ENCODE data around the gene GPRIN3.

Gene GPRIN3

DNA sequence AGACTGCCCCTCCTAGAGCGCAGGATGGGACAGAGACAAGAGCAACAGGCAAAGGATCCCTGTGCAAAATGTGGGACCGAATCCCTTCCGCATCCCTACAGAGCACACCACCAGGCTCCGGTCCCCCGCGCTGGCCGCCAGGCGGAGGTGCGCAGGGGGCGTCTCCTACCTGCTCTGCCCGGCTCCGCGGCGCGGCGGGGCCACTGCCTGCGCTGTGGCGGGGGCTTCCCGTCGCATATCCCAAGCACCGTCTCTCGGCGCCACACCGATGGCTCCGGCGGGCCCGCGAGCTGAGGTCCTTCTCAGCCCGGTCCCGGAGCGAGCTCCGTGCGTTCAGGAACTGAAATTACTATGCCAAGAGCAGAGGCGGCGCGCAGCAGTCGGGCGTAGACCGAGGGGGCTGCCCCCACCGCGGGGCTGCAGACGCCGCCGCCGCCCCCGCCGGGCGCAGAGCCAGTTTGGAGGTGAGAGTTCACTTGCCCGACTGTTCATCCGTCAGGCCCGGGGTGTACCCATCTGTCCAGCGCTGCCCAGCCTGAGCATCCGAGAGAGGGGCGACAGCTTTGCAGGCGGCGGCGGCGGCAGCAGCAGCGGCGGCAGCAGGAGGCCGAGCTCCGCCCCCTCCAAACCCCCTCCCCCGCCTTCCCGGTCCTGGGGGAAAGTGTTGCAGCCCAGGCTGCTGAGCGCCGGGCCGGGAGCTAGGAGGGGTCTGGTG lies at the start of gene GPRIN3:
GPRIN3 (minus strand) TSS at position 355 of the 715 bp plus-strand sequence. CDS start 57,690 bp downstream, outside the sequence.
- peak; percentile 63 to 67 for DNase-seq

- DNase-seq: no peak
These were observed 49.7 kb upstream of the GPRIN3 start for GRCh38 chr4:89357340-89357739.

DNA sequence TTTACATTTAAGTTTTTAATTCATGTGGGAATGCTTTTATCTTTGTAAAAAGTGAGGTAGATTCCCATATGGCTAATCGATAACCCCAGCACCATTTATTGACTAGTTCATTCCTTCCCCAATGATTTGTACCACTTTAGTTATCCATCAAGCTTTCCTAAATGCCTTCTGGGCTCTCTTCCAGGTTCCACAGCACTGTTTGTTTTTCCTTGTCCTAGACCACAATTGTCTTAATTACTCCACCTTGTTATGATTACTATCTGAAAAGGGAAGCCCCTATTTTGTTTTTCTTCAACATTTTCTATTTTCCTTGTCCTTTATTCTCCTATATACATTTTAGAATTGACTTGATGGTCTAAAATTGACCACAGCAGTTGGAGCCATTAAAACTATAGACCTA lies 48.5 kb upstream of the GPRIN3 start:
- DNase-seq: no peak

DNA sequence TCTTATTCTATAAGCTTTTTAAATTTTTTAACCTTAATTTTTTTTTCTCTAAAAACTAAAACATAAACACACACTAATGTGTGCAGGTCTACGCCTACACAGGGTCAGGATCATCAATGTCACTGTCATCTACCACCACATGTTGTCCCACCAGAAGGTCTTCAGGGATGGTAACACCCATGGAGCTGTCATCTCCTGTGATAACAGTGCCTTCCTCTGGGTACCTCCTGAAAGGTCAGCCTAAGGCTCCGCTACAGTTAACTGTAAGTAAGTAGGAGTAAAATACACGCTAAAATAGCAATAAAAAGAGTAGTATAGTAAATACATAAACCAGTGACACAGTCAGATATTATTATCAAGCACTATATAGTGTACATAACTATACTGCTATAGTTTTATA lies 45.9 kb upstream of the GPRIN3 start:
- peak in 1 of 2 donors; percentile 23 for DNase-seq

GRCh38 chr4:89352541-89352940 lies 44.9 kb upstream of the GPRIN3 start:
- DNase-seq: no peak

DNA sequence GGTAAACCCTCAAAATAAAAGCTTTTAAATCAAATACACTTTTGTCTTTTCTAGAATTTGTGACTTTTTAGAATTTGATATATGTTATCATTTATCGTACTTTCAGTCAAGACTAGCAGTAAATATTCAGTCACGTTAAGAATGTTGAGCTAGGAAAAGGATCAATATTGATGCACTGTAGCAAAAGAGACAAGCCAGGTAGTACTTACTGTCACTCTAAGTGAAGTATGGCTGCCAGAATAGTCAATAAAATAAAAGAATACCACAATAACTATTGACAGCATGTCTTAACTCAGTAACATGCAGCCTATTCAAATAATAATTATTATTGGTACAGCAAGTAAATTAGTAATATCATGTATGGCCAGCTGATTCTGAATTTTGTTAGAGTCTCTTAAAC lies 43.6 kb upstream of the GPRIN3 start:
- DNase-seq: no peak

DNA sequence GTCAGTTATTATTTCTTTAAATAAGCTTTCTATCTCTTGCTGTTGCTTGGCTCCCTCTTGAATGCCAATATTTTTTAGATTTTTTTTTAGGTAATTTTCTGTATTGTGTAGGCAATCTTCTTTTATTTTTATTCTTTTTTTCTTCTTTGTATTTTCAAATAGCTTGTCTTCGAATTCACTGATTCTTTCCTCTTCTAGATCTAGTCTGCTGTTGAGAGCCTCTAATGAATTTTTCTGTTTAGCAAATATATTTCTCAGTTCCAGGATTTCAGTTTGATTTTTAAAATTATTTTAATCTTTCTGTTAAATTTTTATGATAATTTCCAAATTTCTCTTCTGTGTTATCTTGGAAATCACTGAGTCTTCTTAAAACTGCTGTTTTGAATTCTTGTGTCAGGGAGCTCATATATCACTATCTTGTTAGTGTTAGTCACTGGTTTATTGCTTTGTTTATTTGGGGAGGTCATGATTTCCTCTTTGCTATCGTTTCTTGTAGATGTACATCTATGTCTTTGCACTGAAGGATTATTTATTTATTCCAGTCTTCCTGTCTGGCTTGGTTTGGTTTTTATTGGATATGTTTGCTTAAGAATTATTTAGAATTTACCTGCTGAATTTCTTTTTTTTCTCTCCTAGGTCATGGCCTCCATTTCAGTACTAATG lies 39.9 kb upstream of the GPRIN3 start:
- DNase-seq: no peak

- DNase-seq: no peak
These were observed 37.0 kb upstream of the GPRIN3 start for GRCh38 chr4:89344571-89344970.

GRCh38 chr4:89338206-89338605 lies 30.6 kb upstream of the GPRIN3 start:
- DNase-seq: no peak

DNA sequence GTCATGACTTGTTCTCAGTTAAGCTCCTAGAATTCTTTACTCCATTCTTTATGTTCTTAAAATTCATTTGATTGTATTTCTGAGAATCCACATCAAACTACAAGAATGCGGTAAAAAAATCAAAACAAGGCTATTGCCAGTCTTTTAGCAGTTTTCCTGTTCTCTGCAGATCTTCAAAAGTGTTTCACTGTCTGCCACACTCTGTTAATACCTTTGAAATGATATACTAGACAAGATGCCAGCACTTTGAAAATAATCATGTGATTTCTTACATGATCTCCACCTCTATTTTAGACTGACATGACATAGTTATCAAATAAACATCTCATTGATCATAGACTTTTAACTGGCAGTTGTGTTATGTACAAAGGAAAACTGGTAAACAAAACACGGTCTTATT lies 30.1 kb upstream of the GPRIN3 start:
- peak in 1 of 2 donors; percentile 36 for DNase-seq

DNA sequence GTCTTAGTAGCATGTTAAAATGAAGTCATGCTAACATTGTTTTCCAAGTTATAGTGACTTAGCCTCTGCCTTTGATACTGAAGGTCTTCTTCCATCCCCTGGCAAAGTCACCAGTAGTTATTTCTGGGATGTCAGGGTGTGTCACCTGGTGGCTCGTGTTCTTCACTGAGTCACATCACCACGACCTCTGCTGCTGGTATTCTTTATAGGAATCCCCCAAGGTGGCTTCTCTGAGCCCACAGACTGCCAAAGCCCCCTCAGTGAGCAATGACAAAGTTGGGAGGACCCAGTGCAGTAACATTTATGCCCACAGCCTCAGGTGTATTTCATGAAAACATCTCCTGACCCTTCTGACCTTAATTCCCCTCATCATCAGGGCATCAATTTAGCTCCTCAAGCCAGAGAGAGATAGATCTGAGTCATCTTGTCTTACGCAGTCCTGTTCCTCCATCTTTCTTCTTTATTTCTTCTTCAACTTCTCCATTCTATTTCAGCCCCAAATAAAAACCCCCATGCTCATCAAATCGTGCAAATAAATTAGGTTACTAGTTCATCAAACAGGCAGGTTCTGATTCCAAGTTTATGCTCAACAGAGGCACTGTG lies 29.3 kb upstream of the GPRIN3 start:
- no peak for DNase-seq

GRCh38 chr4:89334830-89335229 lies 27.2 kb upstream of the GPRIN3 start:
- no peak for DNase-seq

- DNase-seq: no peak
These were observed 26.7 kb upstream of the GPRIN3 start for GRCh38 chr4:89334311-89334710.

- DNase-seq: no peak
These were observed 24.3 kb upstream of the GPRIN3 start for GRCh38 chr4:89331686-89332544.

DNA sequence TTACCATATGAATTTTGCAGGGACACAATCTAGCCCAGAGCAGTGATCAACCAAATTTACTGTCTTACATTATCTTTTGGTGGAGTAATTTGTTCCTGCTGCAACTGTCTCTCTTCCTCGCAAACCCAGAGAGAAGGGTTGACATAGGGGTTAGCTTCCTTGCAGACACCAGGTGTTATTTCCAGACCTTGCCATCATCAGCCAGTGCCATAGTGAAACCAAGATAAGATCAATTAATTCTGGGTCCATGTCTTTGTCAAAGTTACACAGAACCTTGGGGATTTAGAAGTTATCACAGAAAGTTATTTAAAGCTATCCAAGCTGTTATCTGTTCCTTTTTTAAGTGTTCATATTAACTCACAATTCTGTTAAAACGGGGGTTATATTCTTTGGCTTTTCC lies 23.6 kb upstream of the GPRIN3 start:
- DNase-seq: no peak

- DNase-seq: no peak
These were observed 21.7 kb upstream of the GPRIN3 start for GRCh38 chr4:89329280-89329679.

DNA sequence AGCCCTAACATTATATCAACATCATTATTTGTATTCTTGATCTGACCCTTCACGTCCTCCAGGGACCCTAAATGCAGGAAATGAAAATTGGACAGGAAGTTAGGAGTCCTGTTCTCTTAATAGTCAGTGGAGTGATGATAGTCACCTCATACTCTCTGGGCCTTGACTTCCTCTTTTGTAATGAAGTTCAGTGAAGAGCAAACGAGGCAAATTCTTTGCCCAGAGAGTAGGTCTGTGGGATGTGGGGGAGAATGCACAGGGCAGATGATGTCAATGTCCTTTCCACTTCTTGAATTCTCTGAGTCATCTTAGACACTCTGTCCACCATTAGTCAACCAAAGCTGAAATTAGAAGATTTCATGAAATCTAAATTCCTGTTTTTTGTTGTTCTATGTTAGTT lies 17.1 kb upstream of the GPRIN3 start:
- peak in 1 of 2 donors; percentile 59 for DNase-seq

DNA sequence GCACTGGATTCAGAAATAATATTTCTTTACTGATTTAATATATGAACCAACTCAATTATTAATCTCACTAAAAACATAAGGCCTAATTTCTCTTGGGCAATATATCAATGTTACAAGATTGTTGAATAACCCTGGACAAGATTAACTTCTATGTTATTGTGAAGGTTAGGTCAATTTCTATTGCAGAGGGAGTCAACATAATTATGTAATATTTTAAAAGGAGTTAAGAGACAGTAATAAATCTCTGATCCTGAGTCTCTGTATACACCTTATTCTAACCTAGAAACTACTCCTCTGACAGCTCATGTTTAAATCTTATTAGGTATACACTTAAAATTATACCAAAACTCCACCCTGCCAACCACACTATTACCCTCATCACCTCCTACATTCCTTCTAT lies 15.1 kb upstream of the GPRIN3 start:
- DNase-seq: no peak

GRCh38 chr4:89319756-89320155 lies 12.2 kb upstream of the GPRIN3 start:
- no peak for DNase-seq

DNA sequence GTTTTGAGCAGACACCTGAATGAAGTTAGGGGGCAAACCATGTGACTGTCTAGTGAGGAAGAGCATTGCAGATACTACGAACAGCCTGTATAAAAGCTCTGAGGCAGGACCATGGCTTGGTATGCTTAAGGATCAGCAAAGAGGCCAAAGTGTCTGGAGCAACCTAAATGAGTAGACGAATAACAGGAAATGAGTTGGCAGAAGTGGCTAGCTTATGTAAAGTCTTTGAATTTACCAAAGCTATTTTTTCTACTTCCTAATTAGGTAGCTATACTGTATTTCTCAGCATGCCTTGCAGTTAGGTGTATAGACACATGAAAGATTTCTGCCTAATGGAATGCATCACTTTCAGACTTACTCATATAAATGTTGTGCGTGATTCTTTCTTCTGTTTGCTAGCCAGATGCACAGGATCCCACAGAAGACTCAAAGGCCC lies 9.3 kb upstream of the GPRIN3 start:
- peak; percentile 51 to 70 for DNase-seq

- DNase-seq: no peak
These were observed 8.6 kb upstream of the GPRIN3 start for GRCh38 chr4:89316211-89316610.

DNA sequence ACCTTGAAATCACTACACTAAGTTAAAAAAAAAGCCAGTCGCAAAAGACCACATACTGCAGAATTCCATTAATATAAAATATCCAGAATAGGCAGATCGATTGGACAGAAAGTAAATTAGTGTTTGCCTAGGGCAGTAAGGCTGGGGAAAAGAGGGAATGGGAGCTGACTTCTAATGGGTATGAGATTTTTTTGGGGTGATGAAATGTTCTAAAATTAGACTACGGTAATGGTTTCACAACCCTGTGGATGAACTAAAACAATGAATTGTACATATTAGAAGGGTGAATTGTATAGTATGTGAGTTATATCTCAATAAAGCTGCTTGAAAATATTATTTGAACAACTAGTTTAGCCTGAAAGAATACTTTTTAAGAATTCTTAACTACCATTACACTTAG lies 6.7 kb upstream of the GPRIN3 start:
- DNase-seq: no peak

DNA sequence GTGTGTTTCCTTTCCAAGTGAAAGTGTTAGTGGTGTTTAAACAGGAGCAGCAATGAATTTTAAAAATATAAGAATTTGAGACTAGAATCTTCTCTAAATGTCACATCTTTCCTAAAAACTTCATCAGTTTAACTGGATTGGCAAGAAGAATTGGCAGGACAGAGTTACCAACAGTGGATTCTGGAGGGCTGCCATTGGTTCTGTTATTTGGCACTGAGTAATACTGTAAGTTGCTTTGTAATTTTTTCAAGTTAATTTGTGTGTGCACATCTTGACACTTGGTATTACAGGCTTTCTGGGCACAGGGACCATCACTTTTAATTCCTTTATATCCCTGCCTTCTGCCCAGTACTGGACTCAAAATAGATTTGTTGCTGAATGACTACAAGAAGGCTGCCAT lies 4.5 kb upstream of the GPRIN3 start:
- no peak for DNase-seq
